Fibroblast of gingiva (primary cell): ENCODE measurements around the gene RAP1A.

Experiments
- DNase-seq: peaks from one replicate; pipeline ENCODE4 v3.0.0-alpha.2; 2011; ENCODE audit warnings: low read depth

RAP1A gene

DNA sequence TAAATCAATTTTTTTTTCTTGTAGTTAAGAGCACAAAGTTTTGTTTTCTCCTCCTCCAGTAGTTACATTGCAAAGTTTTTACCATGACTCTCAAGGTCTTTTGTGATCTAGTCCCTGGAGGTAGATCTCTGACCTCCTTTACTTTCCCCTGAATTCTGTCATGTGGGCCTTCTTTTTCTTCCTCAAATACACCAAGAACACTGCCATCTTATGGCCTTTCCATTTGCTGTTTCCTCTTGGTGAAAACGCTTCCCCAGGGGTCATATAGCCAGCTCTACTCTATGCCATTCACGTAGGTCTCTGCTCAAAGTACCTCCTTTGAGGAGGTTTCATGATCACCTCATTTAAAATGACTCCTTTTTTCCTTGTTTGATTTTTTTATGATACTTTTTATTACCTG, 138.8 kb downstream of the RAP1A start:
- DNase-seq = no peak

DNA sequence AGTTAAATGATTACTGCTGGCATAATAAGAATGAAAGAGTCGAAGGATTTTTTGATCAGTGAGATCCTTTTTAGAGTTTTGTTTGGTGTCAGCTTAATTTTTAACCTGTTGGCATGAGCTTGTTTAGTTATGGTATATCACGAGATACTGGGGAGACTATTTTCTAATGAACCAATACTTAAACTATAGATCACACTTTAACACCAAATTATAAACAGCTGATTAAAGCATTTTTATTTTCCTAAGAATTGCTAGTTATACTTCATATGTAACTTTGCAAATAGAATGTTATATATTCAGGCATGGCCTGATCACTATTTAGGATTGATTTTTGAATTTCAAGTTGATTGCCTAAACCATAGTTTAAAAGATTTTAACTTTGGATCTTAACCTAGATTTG, 142.1 kb downstream of the RAP1A start:
- DNase-seq = no peak

DNA sequence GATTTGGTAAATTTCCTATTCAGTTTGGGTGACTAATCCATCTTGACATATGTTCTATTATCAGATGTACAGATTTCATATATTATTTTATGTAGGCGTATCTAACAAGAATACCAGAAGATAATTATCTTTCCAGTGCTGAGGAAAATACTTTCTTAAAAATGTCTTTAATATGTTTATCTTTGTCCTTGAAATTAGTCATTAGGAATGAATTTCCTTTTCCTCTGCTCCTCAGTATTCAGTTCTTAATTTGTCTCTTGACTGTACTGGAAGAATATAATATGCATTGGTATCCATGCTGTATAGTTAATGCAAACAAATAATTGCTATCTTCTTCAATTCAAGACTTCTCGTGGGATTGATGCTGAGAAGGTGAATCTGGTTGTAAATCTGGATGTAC, 142.7 kb downstream of the RAP1A start:
- DNase-seq = no peak
